Ammon's horn (tissue), 1 donor: ENCODE data around the gene ABLIM2.

ENCODE experiments used
- DNase-seq: peaks from one replicate; pipeline ENCODE4 v3.0.0-alpha.2; 2016; ENCODE audit warnings: low spot score

The ABLIM2 gene

DNA sequence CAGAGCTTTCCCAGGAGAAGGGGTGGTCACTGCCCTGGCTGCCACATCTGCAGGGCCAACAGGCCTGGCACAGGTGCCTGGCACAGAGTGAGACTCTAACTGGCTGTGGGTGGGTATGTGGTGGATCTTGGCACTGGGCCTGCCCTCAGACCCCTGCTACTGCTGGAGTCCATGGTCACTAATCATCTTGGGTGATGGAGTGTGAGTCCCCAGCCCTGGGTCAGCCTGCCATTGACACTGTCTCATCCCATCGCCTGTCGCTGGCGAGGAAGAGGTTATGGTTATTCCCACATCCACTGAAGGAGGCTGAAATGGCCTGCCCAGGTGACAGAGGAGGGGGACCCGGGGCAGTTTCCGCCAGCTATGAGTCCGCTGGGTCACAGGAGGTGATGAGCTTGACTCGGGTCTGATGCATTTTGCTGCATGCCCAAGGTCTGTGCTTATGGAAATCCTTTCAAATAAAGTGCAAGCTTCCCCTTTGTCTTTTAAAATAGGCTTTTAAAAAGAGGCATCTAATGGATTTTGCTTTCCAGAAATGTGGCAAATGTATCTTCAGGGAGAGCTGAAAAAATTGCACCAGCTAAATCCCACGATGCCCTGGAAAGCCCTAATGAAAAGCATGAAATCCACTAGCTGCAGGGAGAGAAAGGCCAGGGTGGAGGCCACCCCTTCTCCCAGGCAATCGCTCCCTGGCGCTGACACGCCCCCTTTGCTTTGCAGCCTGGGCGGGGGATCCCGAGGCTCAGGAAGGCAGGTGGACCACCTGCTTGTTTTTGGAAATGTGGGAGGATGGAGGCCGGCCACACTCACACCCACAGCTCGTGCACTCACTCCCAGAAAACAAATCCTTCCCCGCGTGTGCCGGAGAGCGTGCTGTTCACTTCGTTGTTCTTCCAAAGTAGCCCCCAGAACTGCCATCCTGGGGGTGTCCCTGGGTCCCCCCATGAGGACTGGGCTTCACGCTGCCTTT is 54.9 kb downstream of the ABLIM2 start:
- DNase-seq: no peak

DNA sequence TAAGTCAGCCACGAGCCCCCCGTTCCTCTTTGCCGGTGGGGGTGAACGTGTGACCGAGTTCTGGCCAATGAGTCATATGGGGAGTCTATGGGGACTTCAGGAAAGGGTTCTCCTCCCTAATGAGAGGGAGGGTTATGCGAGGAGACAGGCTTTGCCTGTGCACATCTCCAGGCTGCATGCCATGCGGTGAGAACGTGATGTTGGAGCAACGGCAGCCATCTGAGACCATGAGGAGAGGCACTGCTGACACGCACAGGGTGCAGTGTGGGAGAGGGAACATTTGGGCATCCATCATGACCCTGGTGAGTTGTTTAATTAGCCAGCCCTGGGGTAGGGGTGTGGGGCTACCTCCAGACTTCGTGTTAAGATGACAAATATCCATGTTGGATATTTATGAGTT is 55.8 kb downstream of the ABLIM2 start:
- DNase-seq: no peak

DNA sequence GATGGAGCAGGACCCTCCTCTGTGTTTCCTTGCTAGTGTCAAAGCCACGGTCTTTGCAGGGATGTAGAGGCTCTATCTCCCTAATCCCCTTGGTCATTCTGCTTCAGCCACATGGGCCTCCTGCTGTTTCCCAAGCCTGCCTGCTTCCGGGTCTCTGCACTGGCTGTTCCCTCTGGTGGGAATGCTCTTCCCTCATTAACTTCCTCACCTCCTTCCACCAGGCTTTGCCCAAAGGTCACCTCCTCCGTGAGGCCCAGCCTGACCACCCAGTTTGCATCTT is 56.6 kb downstream of the ABLIM2 start:
- DNase-seq: no peak

DNA sequence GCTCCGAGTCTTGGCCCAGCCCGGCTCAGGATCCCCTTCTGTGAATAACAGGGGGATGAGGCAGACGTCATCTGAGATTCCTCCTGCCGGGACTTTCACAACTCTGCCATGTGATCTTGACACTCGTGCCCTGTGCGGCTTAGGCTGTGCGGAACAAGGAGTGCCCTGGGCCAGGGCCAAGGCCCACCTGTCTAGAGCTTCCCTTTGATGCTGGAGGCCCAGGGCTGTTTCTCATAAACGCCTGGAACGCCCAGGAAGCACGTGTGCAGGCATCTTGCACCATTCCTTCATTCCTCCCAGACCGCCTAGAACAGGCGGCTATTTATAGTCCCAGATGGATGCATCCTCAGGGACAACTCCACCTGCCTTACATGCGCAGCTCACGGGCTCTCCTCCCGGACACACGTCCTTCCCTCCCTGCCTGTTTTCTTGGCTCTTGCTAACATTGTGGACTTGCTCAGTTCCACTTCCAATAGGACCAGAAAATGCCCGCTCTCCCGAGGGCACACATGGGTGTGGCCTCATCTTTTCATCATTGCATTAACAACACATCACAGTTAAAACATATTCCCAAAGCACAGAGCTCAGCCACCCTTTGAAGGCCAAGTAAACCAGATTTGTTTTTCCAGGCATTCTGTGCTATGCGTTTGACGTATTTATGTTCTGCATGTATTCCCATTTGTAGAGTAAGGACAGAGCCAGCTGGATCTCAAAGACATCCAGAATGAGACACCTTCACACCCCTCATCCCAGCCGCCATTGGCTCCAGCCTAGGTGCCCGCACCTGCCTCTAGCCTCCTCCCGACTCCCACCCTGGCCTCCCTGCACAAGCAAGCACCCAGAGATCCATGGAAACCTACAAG is 57.2 kb downstream of the ABLIM2 start:
- DNase-seq: no peak

DNA sequence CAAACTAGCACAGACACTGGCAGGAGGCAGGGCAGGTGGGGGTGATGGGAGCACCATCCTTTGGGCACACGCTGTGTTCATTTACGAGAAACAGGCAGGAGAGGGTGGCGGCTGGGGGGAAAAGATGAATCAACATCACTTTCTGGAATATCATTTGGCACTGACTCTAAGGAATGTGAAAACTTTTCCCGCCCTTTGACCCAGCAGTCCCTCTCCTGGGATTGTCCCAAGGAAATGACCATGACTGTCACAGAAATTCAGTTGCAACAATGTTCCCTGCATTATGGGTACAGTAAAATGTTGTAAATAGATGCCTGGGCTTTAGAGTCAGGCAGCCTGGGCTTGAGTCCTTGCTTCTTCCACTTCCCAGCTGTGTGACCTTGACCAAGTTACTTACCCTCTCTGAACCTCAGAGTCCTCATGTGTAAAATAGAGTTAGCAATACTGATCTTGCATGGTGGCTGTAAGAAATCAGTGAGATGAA is 58.6 kb downstream of the ABLIM2 start:
- no peak for DNase-seq

DNA sequence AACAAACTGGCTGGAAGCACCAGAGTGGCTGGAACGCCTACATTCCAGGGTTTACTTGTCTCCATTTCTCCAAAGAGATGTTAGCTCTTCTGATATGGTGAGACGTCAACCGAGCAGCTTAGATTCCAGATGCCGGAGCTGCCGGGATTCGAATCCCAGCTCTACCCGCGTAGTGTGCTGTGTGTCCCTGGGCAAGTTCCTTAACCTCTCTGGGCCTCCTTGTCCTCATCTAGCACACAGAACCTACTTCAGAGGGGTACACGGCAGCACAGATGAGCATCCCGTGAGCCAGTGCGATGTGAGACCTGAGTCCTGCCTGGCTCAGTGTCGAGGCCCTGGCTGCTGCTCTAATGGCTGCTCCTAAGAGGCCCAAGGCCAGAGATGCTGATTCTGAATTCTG is 60.1 kb downstream of the ABLIM2 start:
- DNase-seq: no peak

DNA sequence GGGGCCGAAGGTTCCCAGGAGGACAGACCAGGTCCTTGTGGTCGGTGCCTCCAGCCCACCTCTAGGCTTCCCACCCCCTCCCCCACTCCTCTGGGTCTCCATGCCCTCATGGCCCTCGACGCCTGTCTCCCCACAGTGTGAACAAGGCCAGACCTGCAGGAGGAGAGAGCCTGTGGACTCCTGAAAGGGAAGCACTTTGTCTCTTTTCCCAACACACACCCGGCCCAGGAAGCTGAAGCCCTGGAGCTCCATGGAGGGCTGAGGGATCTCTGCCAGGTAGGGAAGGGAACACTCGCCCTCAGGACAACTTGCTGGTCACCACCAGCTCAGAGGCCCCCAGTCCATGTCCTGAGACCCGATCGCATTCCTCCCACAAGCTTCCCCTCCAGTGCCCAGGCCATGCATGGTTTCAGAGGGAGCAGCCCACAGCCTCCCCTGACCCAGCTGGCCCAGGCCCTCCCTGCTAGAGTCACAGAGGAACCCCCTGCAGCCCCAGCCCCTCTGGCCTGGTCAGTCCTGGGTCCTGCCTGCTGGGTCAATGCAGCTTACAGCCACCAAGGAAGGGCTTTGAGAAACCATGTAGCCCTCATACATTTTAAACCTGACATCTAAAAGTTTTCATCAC is 60.8 kb downstream of the ABLIM2 start:
- no peak for DNase-seq

DNA sequence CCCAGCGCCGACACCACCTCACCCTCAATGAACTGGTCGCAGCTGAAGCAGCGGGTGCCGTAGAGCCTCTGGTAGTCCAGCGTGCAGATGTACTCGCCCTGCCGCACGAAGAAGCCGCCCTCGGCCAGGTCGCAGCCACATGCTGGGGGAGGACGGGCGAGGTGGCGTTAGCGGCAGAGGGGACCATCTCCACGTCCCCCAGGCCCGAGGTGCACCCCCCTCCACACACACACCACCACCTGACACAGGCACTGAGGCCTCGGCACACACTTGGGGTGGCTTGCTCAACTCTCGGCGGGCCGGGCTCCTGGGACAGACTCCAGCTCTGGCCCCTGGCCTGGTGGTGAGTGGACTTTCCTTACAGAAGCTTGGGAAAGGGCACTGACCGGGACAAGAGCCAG is 61.5 kb downstream of the ABLIM2 start:
- no peak for DNase-seq

DNA sequence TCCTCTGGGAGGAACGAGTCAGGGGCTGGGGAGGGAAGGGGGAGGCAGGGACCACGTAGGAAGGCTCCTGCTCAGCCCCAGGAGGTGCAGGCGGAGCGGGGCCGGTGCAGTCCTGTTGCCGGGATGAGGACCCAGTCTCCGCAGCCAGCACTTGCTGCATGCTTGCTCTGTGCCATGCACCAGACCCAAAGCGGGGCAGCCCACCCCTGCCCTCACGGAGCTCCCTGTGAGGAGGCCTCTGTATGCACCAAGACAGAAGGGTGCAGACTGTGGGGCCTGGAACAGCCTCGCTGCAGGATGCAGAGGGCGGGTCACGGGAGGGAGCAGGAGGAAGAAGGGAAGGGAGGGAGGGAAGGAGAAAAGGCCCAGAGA is 61.9 kb downstream of the ABLIM2 start:
- DNase-seq: no peak

DNA sequence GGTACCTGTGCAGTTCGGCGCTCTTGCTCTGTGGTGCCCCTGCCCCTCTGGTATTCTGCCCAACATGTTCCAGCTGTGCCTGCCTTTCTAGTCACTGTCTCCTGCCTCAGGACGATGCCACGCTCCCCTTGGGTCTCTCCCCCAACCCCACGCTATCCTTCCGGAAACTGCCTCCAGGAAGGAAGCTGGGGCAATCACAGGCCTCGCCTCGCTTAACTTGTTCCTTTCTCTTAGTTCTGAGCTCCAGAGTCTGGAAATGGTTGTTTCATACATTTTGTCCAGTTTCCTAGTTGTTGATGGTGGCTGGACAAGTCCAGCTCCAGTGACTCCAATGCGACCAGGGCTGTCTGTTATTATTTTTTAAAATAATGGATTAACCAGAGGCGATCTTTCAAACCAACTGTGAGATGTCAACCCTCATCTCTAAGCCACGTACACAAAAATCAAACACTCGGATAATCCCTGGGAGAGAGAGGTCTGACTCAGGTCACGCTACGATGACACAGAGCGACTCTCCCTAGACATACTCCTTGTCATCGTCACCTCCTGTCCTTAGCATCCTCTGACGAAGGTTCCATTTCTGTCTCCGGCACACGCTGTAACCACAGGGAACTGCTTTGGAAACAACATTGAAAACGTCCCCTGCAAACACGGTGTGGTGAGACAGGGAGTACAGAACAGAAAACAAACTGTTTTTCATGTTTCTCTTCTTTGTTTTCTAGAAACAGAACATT is 62.5 kb downstream of the ABLIM2 start:
- DNase-seq: no peak

DNA sequence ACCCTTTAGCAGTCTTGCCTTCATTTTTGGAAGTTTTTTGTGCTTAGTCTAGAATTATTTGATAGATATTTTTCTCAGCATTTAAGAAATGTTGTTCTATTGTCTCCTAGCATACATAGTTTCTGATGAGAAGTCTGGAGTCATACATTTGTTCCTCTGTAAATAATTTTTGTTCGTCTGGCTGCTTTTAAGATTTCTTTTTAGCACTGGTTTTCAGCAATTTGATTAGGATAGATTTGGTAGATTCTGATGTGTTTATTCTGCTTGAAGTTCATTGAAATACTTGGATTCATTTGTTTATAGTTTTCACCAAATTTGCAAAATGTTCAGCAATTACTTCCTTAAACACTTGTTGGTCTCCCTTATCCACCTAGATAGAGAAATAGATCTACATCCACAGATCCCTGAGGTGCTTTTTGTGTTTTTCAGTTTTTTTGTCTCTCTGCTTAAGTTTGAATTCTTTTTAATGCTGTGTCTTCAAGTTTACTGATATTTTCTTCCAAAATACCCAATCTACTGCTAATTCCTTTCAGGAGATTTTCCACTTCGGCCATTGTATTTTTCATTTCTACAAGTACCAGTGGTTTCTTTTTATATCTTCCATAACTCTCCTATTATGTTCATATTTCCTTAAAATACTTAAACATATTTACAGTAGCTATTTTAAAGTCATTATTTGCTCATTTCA is 64.9 kb downstream of the ABLIM2 start:
- DNase-seq: no peak

DNA sequence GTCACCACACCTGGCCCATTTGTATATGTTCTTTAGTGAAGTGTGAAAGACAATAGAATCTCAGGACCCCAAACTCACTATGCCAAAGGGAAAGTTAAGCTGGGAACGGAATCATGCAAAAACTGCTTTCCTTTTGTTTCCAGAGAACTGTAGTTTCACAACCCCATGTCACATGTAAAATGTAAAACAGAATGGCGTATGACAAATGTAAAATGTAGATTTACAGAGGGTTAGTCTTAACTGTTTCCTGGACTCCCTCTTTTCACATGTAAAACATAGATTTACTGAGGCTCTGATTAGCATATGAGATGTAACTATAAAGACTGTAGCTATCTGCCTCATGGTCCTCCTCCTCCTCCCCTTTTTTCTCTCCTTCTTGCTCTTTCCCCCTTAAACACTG is 66.3 kb downstream of the ABLIM2 start:
- DNase-seq: no peak

DNA sequence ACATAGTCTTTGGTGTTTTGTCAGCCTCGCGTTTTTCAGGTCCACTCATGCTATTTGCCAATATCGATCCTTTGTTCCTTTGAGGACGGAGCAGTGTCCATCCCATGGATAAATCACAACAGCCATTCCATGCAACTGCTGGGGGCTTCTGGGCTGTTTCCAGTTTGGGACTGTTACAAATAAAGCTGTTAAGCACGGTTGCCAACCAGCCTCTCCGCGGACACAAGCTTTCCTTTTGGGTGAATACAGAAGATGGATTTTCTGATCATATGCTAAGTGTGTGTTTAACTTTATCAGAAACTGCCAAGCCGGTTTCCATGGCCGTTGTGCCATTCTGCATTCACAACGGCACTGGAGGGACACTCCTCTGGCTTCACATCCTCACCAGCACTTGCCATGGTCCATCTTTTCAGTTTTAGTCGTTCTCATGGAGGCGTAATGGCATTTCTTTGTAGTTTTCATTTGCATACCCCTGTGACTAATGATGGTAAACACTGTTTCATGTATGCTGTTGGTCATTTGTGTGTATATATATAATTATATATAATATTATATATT is 67.8 kb downstream of the ABLIM2 start:
- DNase-seq: no peak

DNA sequence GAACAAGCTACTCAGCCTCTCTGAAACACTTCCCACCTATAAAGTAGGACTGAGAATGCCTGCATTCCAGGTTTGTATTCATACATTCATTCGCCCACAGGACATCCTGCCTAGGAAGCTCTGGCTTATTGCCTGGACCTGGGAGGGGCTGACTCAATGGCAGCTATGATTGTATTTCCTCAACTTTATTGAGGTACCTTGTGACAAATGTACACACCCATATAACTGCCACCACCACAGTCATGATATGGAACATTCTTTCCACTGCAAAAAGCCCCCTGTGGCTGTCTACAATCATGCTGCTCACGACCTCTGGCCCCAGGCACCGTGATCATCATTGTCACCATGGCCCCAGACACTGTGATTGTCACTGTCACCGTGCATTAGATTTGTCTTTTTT is 68.3 kb downstream of the ABLIM2 start:
- DNase-seq: no peak

DNA sequence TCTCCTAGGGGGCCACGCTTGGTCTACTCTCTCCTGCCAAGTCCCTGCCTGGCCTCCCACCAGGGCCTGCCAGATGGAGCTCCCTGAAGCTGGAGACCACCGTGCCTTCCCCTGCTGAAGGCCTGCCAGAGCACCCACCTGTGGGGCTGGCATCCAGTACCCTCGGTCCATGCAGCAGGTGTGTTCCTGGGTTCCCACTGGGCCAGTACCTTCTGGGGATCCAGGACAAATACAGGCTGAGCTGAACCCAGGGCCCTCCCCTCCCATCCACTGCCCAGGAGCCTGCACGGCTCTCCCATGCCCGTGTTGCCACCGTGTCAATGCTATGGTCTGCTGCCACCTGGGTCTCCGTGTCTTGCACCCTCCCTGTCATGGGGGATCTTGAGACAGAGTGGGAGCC is 68.8 kb downstream of the ABLIM2 start:
- DNase-seq: no peak

DNA sequence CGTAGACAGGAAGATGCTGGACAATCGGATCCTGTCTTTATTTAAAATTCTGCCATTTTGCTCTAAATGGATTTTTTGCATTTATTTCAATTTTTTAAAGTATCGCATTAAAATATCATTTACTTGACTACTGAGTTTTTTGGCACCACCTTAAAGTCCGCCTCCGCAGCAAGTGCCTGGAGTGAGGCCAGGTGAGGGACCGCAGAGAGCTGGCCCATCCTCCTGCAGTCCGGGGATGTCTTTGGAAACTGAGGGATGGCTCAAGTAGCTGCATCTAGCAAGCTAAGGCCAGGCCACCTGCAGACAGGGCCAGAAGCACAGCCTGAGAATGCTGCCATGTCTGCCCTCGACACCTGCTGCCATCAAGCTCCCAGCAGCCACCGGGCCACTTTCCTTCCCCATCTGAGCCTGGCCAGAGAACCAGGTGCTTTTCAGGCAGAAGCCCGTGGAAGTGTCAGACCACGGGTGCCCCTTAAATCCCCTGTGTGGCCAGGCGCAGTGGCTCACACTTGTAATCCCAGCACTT is 69.6 kb downstream of the ABLIM2 start:
- DNase-seq: no peak

DNA sequence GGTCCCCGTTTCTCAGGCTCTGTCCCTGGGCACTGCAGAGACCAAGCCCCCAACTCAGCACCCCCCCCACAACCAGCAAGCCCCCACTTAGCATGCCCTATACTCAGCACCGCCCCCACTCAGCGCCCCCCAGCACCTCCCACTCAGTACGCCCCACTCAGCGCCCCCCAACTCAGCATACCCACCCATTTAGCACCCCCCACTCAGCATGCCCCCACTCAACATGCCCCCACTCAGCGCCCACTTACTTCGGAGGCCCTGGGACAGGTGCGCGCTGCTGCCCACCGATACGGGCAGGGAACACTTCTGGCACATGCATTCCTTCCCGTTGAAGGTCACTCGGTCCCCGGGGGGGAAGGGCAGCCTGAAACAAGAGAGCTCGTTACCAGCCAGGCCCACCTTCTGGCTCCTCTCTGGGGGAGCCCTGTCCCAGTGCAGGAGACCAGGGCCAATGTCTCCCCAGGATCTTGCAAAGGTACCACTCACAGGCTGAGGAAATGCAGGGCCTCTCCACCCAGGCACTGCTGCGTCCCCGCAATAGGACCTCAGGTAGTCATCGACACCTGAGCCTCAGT is 70.6 kb downstream of the ABLIM2 start:
- no peak for DNase-seq

DNA sequence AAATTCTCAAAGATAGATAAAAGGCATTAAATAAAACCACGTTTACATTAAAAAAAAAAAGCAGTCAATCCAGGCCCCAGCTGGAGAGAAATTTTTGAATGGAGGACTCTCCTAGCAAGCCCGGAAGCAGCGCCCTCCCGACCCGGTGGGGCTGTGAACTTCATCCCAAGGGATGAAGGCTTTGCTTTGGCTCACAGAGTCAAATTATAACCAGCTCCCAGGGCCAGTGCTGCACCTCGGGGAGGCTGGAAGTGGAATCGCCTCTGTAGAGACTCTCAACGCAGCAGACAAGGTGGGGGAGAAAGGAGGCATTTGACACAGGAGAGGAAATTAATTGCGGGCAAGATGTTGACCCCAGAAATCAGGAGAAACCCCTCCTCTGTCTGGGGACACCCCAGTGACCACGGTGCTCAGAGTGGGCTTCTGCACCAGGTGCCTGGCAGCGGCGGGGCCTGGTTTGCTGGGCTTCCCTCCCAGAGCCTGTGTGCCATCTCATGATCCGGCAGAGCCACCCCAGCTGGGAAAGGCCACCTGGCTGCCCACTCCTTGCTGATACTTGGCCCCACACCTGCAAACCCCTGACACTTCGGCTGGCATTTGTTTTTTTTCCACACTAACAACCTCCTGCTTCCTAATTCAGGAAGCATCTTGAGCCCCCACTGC is 71.7 kb downstream of the ABLIM2 start:
- DNase-seq: no peak

DNA sequence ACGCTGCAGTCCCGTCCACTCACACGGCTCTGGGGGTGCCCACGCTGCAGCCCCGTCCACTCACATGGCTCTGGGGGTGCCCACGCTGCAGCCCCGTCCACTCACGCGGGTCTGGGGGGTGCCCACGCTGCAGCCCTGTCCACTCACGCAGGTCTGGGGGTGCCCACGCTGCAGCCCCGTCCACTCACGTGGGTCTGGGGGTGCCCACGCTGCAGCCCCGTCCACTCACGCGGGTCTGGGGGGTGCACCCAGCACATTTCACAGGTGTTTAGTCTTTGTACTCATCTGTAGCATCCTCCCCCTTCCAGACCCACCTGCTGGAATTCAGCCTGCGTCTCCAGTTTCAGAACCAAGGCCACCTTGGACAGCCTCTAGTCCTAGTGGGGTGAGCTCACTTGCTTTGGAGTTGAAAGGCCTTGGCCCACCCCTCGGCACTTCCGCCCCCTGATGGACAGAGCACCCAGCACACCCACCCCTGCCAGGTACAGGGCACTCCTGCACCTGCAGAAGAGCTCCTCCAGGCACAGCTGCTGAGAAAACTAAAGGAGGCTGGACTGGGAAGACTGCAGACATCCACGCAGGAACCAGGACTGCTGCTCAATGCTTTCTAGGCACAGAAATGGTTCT is 73.0 kb downstream of the ABLIM2 start:
- DNase-seq: no peak
